ENCODE results near the gene CBFA2T3.

- TF ChIP-seq, protein P1, sequence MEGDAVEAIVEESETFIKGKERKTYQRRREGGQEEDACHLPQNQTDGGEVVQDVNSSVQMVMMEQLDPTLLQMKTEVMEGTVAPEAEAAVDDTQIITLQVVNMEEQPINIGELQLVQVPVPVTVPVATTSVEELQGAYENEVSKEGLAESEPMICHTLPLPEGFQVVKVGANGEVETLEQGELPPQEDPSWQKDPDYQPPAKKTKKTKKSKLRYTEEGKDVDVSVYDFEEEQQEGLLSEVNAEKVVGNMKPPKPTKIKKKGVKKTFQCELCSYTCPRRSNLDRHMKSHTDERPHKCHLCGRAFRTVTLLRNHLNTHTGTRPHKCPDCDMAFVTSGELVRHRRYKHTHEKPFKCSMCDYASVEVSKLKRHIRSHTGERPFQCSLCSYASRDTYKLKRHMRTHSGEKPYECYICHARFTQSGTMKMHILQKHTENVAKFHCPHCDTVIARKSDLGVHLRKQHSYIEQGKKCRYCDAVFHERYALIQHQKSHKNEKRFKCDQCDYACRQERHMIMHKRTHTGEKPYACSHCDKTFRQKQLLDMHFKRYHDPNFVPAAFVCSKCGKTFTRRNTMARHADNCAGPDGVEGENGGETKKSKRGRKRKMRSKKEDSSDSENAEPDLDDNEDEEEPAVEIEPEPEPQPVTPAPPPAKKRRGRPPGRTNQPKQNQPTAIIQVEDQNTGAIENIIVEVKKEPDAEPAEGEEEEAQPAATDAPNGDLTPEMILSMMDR (IDR thresholded peaks at IDR 0.05), result no peak
- TF ChIP-seq POLR2AphosphoS5 (IDR thresholded peaks at IDR 0.05), result no peak
- TF ChIP-seq POLR2A (IDR thresholded peaks at IDR 0.05), result no peak
- no peak for TF ChIP-seq EP300 (IDR thresholded peaks at IDR 0.05)
These were observed 76.3 kb downstream of the CBFA2T3 start for GRCh38 chr16:88900662-88901052.

Measured in gastroesophageal sphincter (tissue), 3 donors.